ENCODE data around the gene OR8J1. TPM values are rescaled to one million over a fixed set of nuclear protein-coding genes. Genes with fewer than 3 reads are reported as not detected.

The OR8J1 gene
- polyA plus RNA-seq, 1 donor from 2014 or later: not detected

DNA sequence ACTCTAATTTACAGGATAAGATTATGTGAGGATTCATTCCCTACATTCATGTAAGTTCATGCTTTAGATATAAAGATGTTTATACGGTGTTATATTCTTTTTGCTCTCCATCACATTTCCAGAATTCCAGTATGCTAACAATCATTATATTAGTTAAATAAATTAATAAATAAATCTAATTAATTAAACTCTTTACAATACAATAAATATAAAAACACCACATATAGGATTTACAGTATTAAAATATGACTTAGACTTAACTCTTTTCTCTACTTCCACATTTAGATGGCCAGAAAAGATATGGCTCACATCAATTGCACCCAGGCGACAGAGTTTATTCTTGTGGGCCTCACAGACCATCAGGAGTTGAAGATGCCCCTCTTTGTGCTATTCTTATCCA lies 21.2 kb downstream of the OR8J1 start, which contains the start of gene OR8U1:
Gene OR8U1, plus strand, starts transcription at position 301 of the 400 bp plus-strand sequence. Its CDS starts 0 bp downstream, at position 301.
- TF ChIP-seq EZH2 (IDR thresholded peaks at IDR 0.05; ENCODE audit: borderline replicate concordance, insufficient read depth, low read length, poor library complexity, severe bottlenecking): no peak
- TF ChIP-seq TAF1 (IDR thresholded peaks at IDR 0.05; ENCODE audit: low read depth): no peak
- no peak for TF ChIP-seq RAD21 (conservative IDR thresholded peaks at IDR 0.05)
- TF ChIP-seq CTCF (IDR thresholded peaks at IDR 0.05; ENCODE audit: poor library complexity, severe bottlenecking): no peak
- TF ChIP-seq POLR2AphosphoS5 (IDR thresholded peaks at IDR 0.05): no peak
- TF ChIP-seq, protein P1, sequence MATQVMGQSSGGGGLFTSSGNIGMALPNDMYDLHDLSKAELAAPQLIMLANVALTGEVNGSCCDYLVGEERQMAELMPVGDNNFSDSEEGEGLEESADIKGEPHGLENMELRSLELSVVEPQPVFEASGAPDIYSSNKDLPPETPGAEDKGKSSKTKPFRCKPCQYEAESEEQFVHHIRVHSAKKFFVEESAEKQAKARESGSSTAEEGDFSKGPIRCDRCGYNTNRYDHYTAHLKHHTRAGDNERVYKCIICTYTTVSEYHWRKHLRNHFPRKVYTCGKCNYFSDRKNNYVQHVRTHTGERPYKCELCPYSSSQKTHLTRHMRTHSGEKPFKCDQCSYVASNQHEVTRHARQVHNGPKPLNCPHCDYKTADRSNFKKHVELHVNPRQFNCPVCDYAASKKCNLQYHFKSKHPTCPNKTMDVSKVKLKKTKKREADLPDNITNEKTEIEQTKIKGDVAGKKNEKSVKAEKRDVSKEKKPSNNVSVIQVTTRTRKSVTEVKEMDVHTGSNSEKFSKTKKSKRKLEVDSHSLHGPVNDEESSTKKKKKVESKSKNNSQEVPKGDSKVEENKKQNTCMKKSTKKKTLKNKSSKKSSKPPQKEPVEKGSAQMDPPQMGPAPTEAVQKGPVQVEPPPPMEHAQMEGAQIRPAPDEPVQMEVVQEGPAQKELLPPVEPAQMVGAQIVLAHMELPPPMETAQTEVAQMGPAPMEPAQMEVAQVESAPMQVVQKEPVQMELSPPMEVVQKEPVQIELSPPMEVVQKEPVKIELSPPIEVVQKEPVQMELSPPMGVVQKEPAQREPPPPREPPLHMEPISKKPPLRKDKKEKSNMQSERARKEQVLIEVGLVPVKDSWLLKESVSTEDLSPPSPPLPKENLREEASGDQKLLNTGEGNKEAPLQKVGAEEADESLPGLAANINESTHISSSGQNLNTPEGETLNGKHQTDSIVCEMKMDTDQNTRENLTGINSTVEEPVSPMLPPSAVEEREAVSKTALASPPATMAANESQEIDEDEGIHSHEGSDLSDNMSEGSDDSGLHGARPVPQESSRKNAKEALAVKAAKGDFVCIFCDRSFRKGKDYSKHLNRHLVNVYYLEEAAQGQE (IDR thresholded peaks at IDR 0.05; ENCODE audit: borderline replicate concordance): no peak
- TF ChIP-seq MXI1 (conservative IDR thresholded peaks at IDR 0.05; ENCODE audit: poor library complexity, severe bottlenecking): no peak
- TF ChIP-seq EP300 (conservative IDR thresholded peaks at IDR 0.05; ENCODE audit: poor library complexity, severe bottlenecking): no peak
- TF ChIP-seq SMC3 (conservative IDR thresholded peaks at IDR 0.05; ENCODE audit: poor library complexity): no peak

DNA sequence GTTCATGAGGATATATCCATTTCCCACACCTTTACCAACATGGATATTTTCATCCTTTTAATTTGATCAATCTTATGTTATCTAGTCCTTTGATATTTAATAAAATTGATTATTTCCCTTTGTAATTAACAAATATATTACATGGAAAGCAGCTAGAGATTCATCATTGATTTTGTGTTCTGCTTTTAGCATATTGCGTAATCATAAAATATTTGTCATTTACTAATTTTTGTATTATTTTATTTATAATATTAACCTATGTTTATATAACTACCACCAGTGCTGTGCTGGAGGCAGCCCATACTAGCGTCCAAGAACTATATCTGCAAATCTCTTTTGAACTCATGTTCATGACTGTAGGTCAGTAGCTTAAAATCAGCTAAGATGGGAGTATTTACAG lies 26.0 kb downstream of the OR8J1 start:
- H3K27ac ChIP-seq (ENCODE audit: low read length): no peak overlapping the region
- TF ChIP-seq TAF1 (IDR thresholded peaks at IDR 0.05; ENCODE audit: low read depth): no peak
- TF ChIP-seq RAD21 (conservative IDR thresholded peaks at IDR 0.05): no peak
- H4K20me1 ChIP-seq (ENCODE audit: insufficient read depth): no peaks in the 10 kb centered on the region
- H3K9ac ChIP-seq (ENCODE audit: low read length): no peak overlapping the region
- no peak overlapping the region for H3K4me2 ChIP-seq (ENCODE audit: low read length)
- no peaks in the 10 kb centered on the region for H3K27me3 ChIP-seq (ENCODE audit: insufficient read depth, low read depth, low read length)
- no peak overlapping the region for H3K4me3 ChIP-seq (ENCODE audit: low read length)
- H2AFZ ChIP-seq (ENCODE audit: low read depth, low read length): no peak overlapping the region
- no peaks in the 10 kb centered on the region for H3K36me3 ChIP-seq (ENCODE audit: insufficient read depth, low read length)
- no peaks in the 10 kb centered on the region for H3K9me2 ChIP-seq (ENCODE audit: insufficient read depth, low read length)
- H3K9me3 ChIP-seq (ENCODE audit: low read length): no peaks in the 10 kb centered on the region
- H3F3A ChIP-seq (ENCODE audit: insufficient read depth, low read length, poor library complexity, severe bottlenecking): no peaks in the 10 kb centered on the region
- H3K79me2 ChIP-seq (replicated peaks; ENCODE audit: insufficient read depth, low read length): no peaks in the 10 kb centered on the region

More for the DNA sequence above, 21.2 kb downstream of the OR8J1 start, which contains the start of gene OR8U1:
- Histone ChIP-seq H2AFZ (ENCODE audit: low read depth, low read length) (no peak within 1 kb of the TSS), H3K27ac (ENCODE audit: low read length) (no peak within 1 kb of the TSS), H3F3A (ENCODE audit: insufficient read depth, low read length, poor library complexity, severe bottlenecking) (no peaks in the 10 kb centered on the region), H3K4me2 (ENCODE audit: low read length) (no peak within 1 kb of the TSS), H3K36me3 (ENCODE audit: insufficient read depth, low read length) (no peaks in the 10 kb centered on the region), H3K4me3 (ENCODE audit: low read length) (no peak within 1 kb of the TSS), H3K9me3 (ENCODE audit: low read length) (no peaks in the 10 kb centered on the region), H3K79me2 (replicated peaks; ENCODE audit: insufficient read depth, low read length) (no peaks in the 10 kb centered on the region), H3K27me3 (ENCODE audit: insufficient read depth, low read depth, low read length) (no peaks in the 10 kb centered on the region), H3K9ac (ENCODE audit: low read length) (no peak within 1 kb of the TSS), H4K20me1 (ENCODE audit: insufficient read depth) (no peaks in the 10 kb centered on the region), H3K9me2 (ENCODE audit: insufficient read depth, low read length) (no peaks in the 10 kb centered on the region)

- Histone ChIP-seq H3K4me3 (ENCODE audit: low read length) (no peak overlapping the region), H3K9me3 (ENCODE audit: low read length) (no peaks in the 10 kb centered on the region), H2AFZ (ENCODE audit: low read depth, low read length) (no peak overlapping the region), H4K20me1 (ENCODE audit: insufficient read depth) (no peaks in the 10 kb centered on the region), H3K9ac (ENCODE audit: low read length) (no peak overlapping the region), H3K79me2 (replicated peaks; ENCODE audit: insufficient read depth, low read length) (no peaks in the 10 kb centered on the region), H3K4me2 (ENCODE audit: low read length) (no peak overlapping the region), H3F3A (ENCODE audit: insufficient read depth, low read length, poor library complexity, severe bottlenecking) (no peaks in the 10 kb centered on the region), H3K9me2 (ENCODE audit: insufficient read depth, low read length) (no peaks in the 10 kb centered on the region), H3K27me3 (ENCODE audit: insufficient read depth, low read depth, low read length) (no peaks in the 10 kb centered on the region), H3K27ac (ENCODE audit: low read length) (no peak overlapping the region), H3K36me3 (ENCODE audit: insufficient read depth, low read length) (no peaks in the 10 kb centered on the region)
- TF ChIP-seq RAD21 (conservative IDR thresholded peaks at IDR 0.05) (no peak), CTCF (IDR thresholded peaks at IDR 0.05; ENCODE audit: poor library complexity, severe bottlenecking) (no peak), SMC3 (conservative IDR thresholded peaks at IDR 0.05; ENCODE audit: poor library complexity) (no peak), MXI1 (conservative IDR thresholded peaks at IDR 0.05; ENCODE audit: poor library complexity, severe bottlenecking) (no peak), TAF1 (IDR thresholded peaks at IDR 0.05; ENCODE audit: low read depth) (no peak), POLR2AphosphoS5 (IDR thresholded peaks at IDR 0.05) (no peak), EZH2 (IDR thresholded peaks at IDR 0.05; ENCODE audit: borderline replicate concordance, insufficient read depth, low read length, poor library complexity, severe bottlenecking) (no peak), EP300 (conservative IDR thresholded peaks at IDR 0.05; ENCODE audit: poor library complexity, severe bottlenecking) (no peak)
- TF ChIP-seq, protein P1 (IDR thresholded peaks at IDR 0.05; ENCODE audit: borderline replicate concordance): no peak
Observed at GRCh38 chr11:56394381-56394780, 40.3 kb downstream of the OR8J1 start.
